ENCODE data around the gene MZT2A.
"Not testable (repeated sequence)": the region's sequence is repeated elsewhere in the genome, so short reads cannot be mapped to it uniquely, and the experiment has no call there.

MZT2A gene

GRCh38 chr2:131492015-131492417 lies at the start of gene MZT2A:
Gene MZT2A, minus strand, starts transcription at chr2:131492397. Its CDS starts 21 bp downstream, at chr2:131492376.
- DNase-seq (ENCODE audit: low spot score): not testable (repeated sequence)

GRCh38 chr2:131538856-131539255 lies 46.7 kb upstream of the MZT2A start:
- DNase-seq (ENCODE audit: low spot score): not testable (repeated sequence)

- DNase-seq (ENCODE audit: low spot score): not testable (repeated sequence)
Measured at GRCh38 chr2:131536841-131537240, 44.6 kb upstream of the MZT2A start.

GRCh38 chr2:131535951-131536826 lies 44.0 kb upstream of the MZT2A start:
- DNase-seq (ENCODE audit: low spot score): not testable (repeated sequence)

- no peak for DNase-seq (ENCODE audit: low spot score)
Measured at GRCh38 chr2:131535526-131535925, 43.3 kb upstream of the MZT2A start.

- DNase-seq (ENCODE audit: low spot score): not testable (repeated sequence)
Measured at GRCh38 chr2:131534965-131535364, 42.8 kb upstream of the MZT2A start.

- DNase-seq (ENCODE audit: low spot score): not testable (repeated sequence)
Measured at GRCh38 chr2:131534317-131534672, 42.1 kb upstream of the MZT2A start.

- not testable (repeated sequence) for DNase-seq (ENCODE audit: low spot score)
Measured at GRCh38 chr2:131533609-131534316, 41.6 kb upstream of the MZT2A start.

GRCh38 chr2:131532723-131533608 lies 40.8 kb upstream of the MZT2A start:
- DNase-seq (ENCODE audit: low spot score): not testable (repeated sequence)

GRCh38 chr2:131531547-131532185 lies 39.5 kb upstream of the MZT2A start:
- DNase-seq (ENCODE audit: low spot score): not testable (repeated sequence)

GRCh38 chr2:131530626-131531344 lies 38.6 kb upstream of the MZT2A start:
- not testable (repeated sequence) for DNase-seq (ENCODE audit: low spot score)

- DNase-seq (ENCODE audit: low spot score): not testable (repeated sequence)
Measured at GRCh38 chr2:131529864-131530445, 37.8 kb upstream of the MZT2A start.

- DNase-seq (ENCODE audit: low spot score): not testable (repeated sequence)
Measured at GRCh38 chr2:131528981-131529863, 37.0 kb upstream of the MZT2A start.

GRCh38 chr2:131527131-131528001 lies 35.2 kb upstream of the MZT2A start, which contains the start of gene CCDC74A:
Gene CCDC74A, plus strand, starts transcription at chr2:131527888. Its CDS starts 83 bp downstream, at chr2:131527971.
- peak; percentile 33 for DNase-seq (ENCODE audit: low spot score)

- DNase-seq (ENCODE audit: low spot score): not testable (repeated sequence)
Measured at GRCh38 chr2:131525256-131525655, 33.1 kb upstream of the MZT2A start.

- DNase-seq (ENCODE audit: low spot score): no peak
Measured at GRCh38 chr2:131521961-131522781, 30.0 kb upstream of the MZT2A start.

- not testable (repeated sequence) for DNase-seq (ENCODE audit: low spot score)
Measured at GRCh38 chr2:131521524-131521923, 29.3 kb upstream of the MZT2A start.

All from SW480 (cell line).